Activated naive CD8-positive, alpha-beta T cell (primary cell): ENCODE results near the gene BIRC7.
"Not testable (repeated sequence)": the region's sequence is repeated elsewhere in the genome, so short reads cannot be mapped to it uniquely, and the experiment has no call there.

Experiments
- H3K27ac Mint-ChIP-seq: one replicate; pipeline ENCODE4 v1.8.0; 2021; ENCODE audit warnings: mixed read lengths
- H3K27me3 Mint-ChIP-seq: one replicate; pipeline ENCODE4 v1.8.0; 2021; ENCODE audit warnings: mixed read lengths
- H3K36me3 Mint-ChIP-seq: one replicate; pipeline ENCODE4 v1.8.0; 2021; ENCODE audit warnings: mixed read lengths
- H3K4me1 Mint-ChIP-seq: one replicate; pipeline ENCODE4 v1.8.0; 2021; ENCODE audit warnings: low read depth, mixed read lengths
- H3K4me3 Mint-ChIP-seq: one replicate; pipeline ENCODE4 v1.8.0; 2021; ENCODE audit warnings: mild to moderate bottlenecking, mixed read lengths
- H3K9me3 Mint-ChIP-seq: one replicate; pipeline ENCODE4 v1.8.0; 2021; ENCODE audit warnings: low read depth, mixed read lengths

The BIRC7 gene

DNA sequence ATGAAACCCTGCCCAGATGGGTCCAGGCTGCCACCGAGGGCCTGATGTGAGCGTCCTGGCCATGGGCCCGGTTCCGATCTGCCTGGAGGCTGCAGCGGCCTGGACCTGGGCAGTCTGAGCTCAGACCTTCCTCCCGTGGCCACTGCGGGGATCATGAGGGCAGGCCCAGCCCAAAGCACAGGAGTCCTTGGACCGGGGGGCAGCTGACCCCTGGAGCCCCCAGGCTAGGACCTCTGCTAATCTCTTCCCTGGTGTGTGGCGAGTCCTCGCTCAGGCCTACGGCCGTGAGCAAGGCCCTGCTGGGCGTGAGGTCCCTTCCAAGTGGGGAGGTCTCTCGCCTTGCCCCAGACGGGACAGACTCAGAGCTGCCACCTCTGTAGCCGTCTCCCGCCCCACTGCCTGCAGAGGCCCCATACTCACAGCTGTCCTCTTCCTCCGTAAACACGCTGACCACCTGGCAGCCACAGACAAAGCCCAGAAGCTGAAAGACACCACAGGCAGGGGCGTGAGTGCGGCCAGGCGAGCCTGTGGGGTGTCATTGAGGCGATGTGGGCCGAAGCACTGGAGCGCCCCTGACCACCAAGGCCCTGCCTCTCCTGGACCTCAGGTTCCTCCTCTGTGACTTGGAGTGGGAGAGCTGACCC, 8.0 kb downstream of the BIRC7 start:
- Mint-ChIP-seq H3K9me3 (no peaks in the 10 kb centered on the region), H3K27me3 (peaks cover 5% of the 10 kb centered on the region)

DNA sequence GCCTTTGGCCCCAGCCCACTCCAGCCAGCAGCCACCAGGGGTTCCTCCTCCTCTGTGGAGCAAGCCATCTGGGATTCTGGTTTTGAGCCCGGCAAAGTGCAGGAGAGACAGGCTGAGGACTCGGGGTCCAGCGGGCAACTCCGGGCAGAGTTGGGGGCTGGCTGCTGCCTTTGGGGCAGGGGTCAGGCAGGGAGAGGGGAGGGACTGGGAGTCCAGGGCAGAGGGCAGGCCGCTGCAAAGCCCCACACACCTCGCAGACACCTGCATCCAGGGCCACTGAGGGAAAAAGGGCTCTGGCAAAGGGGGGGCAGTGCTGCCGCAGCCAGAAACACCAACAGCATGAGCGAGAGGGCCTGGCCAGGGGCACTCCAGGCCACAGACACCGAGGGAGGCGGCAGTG, 8.8 kb downstream of the BIRC7 start:
- H3K27ac Mint-ChIP-seq, result no peak overlapping the region
- peaks cover 8% of the 10 kb centered on the region for H3K27me3 Mint-ChIP-seq

More for the DNA sequence above, 8.0 kb downstream of the BIRC7 start:
- no peak overlapping the region for H3K4me3 Mint-ChIP-seq
- H3K4me1 Mint-ChIP-seq, result no peaks in the 10 kb centered on the region
- no peak overlapping the region for H3K27ac Mint-ChIP-seq
- no peaks in the 10 kb centered on the region for H3K36me3 Mint-ChIP-seq

DNA sequence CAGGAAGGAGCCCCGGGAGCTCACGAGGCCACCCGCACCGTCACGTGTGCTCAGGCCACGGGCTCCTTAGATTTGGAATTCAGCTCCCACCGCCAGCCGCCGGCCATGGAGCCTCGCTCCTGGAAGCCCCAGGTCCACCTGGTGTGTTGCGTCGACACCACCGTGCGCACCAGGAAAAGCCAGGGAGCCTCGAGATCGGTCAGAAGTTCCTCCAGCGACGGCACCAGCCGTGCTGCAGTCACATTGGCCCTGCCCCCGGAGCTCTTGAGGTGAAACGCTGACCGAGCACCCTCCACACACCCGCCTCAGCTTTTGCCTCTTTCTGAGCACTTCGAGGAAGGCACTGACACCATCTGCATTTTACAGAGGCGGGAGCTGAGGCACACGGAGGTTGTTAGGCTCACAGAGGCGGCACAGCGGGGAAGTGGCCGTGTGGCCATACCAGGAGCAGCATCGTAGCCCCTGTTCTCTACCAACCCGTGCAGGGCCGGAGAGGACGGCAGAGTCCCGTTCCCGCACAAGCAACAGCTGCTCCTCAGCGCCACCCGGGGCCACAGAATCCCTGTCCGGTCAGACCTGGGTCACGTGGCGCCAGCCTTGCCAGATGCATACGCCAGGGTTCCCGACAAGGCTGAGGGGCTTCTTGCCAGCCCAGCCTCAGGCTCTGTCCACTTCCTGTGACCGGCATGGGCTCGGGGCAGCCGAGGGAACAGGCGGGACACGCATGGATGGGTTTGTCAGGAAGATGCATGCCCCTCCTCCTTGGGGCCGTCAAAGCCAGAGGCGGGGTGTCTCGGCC, 11.0 kb downstream of the BIRC7 start:
- peaks cover 10% of the 10 kb centered on the region for H3K27me3 Mint-ChIP-seq
- H3K4me3 Mint-ChIP-seq, result no peak overlapping the region
- H3K9me3 Mint-ChIP-seq, result no peaks in the 10 kb centered on the region
- no peaks in the 10 kb centered on the region for H3K36me3 Mint-ChIP-seq
- no peak overlapping the region for H3K27ac Mint-ChIP-seq
- H3K4me1 Mint-ChIP-seq, result no peaks in the 10 kb centered on the region

More for the DNA sequence above, 8.8 kb downstream of the BIRC7 start:
- no peak overlapping the region for H3K4me3 Mint-ChIP-seq
- H3K9me3 Mint-ChIP-seq, result no peaks in the 10 kb centered on the region
- no peaks in the 10 kb centered on the region for H3K4me1 Mint-ChIP-seq
- no peaks in the 10 kb centered on the region for H3K36me3 Mint-ChIP-seq

DNA sequence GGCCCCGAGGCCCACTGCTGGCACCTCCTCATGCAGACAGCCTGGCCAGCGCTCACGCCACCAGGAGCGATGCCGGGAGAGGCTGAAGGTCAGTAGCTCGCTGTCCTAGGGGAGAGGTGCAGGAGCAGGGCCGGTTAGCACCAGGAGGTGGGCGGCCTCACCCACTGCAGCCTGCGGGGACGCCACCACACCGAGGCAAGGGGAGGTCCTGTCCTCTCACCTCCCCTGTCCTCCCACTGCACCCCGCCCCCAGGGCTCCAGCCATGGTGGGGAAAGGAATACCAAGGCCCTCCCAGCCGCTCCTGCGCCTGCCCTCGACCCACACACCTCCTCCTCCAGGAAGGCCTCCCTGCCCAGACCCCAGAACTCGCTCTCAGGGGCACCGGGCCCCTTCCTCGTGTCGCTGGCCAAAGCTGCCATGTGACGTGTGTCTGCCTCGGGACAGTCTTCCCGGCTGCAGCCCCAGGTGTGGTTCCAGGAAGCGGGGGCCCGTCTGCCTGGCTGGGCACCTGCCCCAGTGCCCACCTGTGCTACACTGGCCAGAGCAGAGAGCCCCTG, 12.0 kb downstream of the BIRC7 start:
- Mint-ChIP-seq H3K27ac (no peak overlapping the region), H3K27me3 (peaks cover 13% of the 10 kb centered on the region), H3K36me3 (no peaks in the 10 kb centered on the region), H3K4me1 (peaks cover 1% of the 10 kb centered on the region), H3K4me3 (no peak overlapping the region), H3K9me3 (no peaks in the 10 kb centered on the region)

DNA sequence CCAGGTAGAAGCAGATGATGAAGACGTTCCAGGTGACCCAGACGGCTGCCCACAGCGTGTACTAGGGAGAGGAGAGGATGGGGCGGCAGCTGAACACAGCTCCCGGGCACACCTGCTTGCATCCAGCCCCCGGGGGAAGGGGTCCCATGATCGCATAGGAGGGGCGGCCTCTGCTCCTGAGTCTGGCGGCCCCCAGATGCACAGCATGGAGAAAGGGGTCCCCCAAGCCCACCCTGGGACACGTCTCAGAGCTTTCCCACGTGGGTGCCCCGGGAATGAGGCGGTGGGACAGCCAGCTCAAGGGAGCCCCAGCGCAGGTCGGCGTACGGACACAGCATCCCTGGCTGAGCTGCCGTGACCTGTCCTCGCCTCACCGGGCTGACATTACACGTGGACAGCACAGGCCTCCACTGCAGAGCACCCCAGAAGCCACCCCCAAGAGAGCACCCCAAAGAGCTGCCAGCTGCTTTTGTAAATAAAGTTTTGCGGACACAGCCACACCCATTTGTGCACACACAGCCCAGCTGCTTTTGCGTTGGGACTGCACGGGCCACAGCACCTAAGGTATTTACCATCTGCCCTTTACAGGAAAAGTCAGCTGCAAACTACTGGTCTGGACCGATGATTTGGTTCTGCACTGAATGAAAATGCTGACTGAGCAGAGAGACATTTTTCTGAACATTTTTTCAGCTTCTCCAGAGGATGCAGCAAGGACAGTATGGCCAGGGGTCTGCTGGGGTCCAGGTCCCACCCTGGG, 13.3 kb downstream of the BIRC7 start:
- Mint-ChIP-seq H3K27me3 (peaks cover 16% of the 10 kb centered on the region), H3K36me3 (no peaks in the 10 kb centered on the region), H3K4me3 (no peak overlapping the region), H3K27ac (no peak overlapping the region), H3K9me3 (no peaks in the 10 kb centered on the region), H3K4me1 (peaks cover 7% of the 10 kb centered on the region)

DNA sequence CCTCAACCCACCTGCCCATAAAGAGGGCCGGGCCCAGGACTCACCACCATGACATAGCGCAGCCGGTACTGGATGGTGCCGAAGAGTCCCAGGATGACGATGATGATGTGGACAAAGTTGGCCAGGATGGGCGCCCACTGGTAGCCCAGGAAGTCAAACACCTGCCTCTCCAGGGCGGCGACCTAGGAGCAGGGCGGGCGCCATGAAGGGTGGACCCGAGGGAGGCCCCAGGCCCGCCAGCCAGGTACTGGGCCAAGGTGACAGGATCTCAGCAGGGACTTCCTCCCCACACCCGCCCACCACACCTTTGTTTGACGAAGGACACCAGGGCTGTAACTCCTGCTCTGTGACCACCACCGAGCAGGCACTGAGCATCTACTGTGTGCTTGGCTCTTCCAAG, 14.2 kb downstream of the BIRC7 start:
- Mint-ChIP-seq H3K4me1 (peaks cover 7% of the 10 kb centered on the region), H3K27ac (no peak overlapping the region), H3K27me3 (peaks cover 16% of the 10 kb centered on the region), H3K36me3 (no peaks in the 10 kb centered on the region), H3K4me3 (no peak overlapping the region), H3K9me3 (no peaks in the 10 kb centered on the region)

DNA sequence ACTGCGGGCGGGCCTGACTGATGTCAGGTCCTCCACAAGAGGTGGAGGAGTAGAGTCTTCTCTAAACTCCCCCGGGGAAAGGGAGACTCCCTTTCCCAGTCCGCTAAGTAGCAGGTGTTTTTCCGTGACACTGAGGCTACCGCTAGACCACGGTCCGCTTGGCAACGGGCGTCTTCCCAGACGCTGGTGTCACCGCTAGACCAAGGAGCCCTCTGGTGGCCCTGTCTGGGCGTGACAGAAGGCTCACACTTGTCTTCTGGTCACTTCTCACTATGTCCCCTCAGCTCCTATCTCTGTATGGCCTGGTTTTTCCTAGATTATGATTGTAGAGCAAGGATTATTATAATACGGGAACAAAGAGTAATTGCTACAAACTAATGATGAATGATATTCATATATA, 15.6 kb downstream of the BIRC7 start:
- not testable (repeated sequence) for H3K9me3 Mint-ChIP-seq, H3K4me3 Mint-ChIP-seq, H3K36me3 Mint-ChIP-seq, H3K27ac Mint-ChIP-seq, H3K4me1 Mint-ChIP-seq
- H3K27me3 Mint-ChIP-seq, result peaks cover 21% of the 10 kb centered on the region

DNA sequence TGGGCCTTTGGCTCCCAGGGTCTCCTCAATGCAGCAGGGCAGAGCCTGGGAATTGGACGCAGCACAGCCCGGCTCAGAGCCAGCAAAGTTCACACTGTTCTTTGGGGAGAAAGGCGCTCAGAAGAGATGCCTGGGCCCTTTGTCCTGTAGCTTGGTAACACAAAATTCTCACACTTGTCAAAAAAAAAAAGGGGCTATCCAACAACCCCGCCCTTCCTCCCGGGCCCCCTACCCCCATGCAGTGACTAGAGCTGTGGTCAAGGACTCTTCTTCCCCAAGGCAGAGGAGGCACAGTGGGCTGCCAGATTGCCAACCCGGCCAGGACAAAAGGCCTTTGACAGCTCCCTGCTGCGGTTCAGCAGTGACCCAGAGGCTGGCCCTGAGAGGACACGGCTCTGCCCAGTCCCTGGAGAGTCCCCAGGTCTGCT, 16.6 kb downstream of the BIRC7 start:
- Mint-ChIP-seq H3K27me3 (peaks cover 25% of the 10 kb centered on the region), H3K4me1 (peaks cover 10% of the 10 kb centered on the region), H3K9me3 (no peaks in the 10 kb centered on the region), H3K36me3 (no peaks in the 10 kb centered on the region), H3K27ac (no peak overlapping the region), H3K4me3 (no peak overlapping the region)

DNA sequence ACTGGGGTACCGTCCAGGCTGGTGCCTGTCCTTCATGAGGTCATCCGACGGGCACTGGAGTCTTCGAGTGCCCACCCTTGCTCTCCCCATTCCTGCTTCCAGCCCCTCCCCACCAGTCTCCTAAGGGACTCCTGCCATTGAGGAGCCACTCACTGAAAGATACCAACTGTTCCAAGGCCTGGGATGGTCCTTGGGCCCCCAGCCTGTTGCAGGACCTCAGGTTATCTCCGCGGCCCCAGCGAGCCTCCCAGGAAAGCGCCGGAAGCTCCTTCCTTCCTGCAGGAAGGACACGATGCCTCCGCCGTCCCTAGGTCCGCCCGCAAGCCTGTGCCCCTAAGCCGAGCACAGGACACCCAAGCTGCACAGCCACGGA, 17.3 kb downstream of the BIRC7 start:
- peaks cover 25% of the 10 kb centered on the region for H3K27me3 Mint-ChIP-seq
- H3K4me3 Mint-ChIP-seq, result peak overlapping the region; percentile 67
- peaks cover 10% of the 10 kb centered on the region for H3K4me1 Mint-ChIP-seq
- H3K36me3 Mint-ChIP-seq, result no peaks in the 10 kb centered on the region
- no peaks in the 10 kb centered on the region for H3K9me3 Mint-ChIP-seq
- no peak overlapping the region for H3K27ac Mint-ChIP-seq

DNA sequence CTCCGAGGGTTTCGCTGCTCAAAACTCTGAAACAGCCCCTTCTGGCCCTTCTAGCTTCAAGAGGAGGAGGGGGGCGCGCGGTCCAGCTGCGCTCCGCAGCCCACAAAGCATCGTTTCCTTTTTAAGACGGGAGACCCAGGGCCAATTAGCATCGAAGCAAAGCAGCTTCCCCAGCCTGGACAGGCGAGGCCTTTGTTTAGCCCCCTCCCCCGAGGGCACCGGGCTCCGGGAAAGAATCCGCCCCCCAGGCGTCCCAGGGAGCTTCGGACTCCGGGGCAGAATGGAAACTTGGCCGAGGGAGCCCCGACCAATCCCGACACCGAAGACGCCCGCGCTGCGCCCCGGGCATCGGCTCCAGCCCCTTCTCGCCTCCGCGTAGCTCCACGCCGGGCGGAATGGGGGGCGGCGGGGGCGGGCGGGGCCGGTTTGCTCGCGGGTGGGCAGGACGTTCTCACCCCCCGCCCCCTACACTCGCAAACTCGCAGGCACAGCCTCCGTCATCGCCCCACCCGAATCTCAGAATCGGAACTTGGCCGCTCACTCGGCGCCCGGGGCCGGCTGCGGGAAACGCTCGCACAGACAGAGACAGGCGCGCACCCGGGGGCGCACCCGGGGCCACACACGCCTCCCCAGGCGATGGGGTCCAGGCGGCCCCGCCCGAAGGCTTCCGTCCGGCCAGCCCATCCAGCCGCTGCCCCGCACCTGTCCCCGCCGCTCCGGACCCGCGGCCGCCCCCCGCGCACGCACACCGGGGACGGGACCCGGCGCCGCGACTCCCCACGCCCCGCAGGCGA, 17.9 kb downstream of the BIRC7 start:
- H3K4me3 Mint-ChIP-seq, result peak overlapping the region; percentile 67
- H3K9me3 Mint-ChIP-seq, result no peaks in the 10 kb centered on the region
- peaks cover 23% of the 10 kb centered on the region for H3K27me3 Mint-ChIP-seq
- no peaks in the 10 kb centered on the region for H3K36me3 Mint-ChIP-seq
- peaks cover 10% of the 10 kb centered on the region for H3K4me1 Mint-ChIP-seq
- H3K27ac Mint-ChIP-seq, result no peak overlapping the region

DNA sequence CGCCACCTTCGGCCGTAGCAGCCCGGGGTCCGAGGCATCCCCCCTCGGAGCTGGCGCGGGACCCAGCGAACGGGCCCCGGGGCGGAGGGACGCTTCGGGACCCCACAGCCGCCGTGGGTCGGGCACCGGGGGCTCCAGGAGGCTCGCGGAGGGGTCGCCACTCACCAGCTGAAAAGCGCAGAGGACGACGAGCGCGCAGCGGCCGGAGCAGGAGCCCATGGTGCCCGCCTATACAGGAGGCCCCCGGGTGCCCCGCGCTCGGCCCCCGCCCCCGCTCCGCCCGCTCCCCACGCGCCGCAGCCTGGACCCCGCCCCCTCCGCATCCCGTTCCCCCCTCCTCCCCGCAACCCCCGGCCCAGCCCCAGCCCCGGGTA, 18.5 kb downstream of the BIRC7 start, which contains the start of gene NKAIN4:
Gene NKAIN4, minus strand, starts transcription at position 232 of the 374 bp plus-strand sequence. Its CDS starts 13 bp downstream, at position 219.
- peaks cover 10% of the 10 kb centered on the region for H3K4me1 Mint-ChIP-seq
- no peaks in the 10 kb centered on the region for H3K36me3 Mint-ChIP-seq
- no peak within 1 kb of the TSS for H3K27ac Mint-ChIP-seq
- H3K4me3 Mint-ChIP-seq, result peak within 1 kb of the TSS; percentile 67
- H3K27me3 Mint-ChIP-seq, result peaks cover 19% of the 10 kb centered on the region
- no peaks in the 10 kb centered on the region for H3K9me3 Mint-ChIP-seq

DNA sequence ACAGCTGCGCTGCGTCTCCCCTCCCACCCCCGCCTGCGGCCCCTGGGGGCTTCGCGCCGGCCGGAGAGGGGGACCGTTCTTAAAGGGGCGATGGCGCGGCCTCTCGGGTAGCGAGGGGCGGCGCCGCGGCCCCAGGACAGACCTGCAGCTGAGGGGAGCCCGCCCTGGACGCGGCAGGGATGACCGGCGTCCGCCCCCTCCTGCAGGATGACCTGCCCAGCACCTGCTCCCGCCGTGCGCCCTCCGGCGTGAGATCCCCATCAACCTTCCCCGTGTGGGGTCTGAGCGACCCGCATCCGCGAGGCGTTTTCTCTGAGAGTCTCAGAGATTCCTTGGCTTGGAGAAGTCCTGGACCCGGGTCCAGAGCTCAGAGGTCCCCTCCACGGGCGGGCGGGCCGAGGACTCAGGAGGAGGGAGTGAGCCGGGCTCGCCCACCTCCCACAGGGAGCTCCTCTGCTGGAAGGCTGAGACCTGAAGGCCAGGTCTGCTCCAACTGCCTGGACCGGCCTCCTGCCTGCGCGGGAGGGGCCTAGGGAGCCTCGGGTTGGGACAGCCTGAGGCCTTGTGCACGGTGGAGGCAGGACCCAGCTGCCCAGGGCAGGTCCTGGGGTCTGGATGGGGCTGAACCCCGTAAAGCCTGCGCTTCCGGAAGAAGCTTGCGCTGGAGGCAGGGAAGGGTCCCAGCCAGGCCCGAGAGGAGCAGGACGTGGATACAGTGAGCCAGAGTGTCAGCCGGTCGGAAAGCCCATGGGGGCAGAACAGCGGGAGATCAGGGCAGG, 19.1 kb downstream of the BIRC7 start:
- H3K4me1 Mint-ChIP-seq, result peaks cover 10% of the 10 kb centered on the region
- no peaks in the 10 kb centered on the region for H3K36me3 Mint-ChIP-seq
- no peak overlapping the region for H3K27ac Mint-ChIP-seq
- peaks cover 19% of the 10 kb centered on the region for H3K27me3 Mint-ChIP-seq
- no peaks in the 10 kb centered on the region for H3K9me3 Mint-ChIP-seq
- H3K4me3 Mint-ChIP-seq, result peak overlapping the region; percentile 67

DNA sequence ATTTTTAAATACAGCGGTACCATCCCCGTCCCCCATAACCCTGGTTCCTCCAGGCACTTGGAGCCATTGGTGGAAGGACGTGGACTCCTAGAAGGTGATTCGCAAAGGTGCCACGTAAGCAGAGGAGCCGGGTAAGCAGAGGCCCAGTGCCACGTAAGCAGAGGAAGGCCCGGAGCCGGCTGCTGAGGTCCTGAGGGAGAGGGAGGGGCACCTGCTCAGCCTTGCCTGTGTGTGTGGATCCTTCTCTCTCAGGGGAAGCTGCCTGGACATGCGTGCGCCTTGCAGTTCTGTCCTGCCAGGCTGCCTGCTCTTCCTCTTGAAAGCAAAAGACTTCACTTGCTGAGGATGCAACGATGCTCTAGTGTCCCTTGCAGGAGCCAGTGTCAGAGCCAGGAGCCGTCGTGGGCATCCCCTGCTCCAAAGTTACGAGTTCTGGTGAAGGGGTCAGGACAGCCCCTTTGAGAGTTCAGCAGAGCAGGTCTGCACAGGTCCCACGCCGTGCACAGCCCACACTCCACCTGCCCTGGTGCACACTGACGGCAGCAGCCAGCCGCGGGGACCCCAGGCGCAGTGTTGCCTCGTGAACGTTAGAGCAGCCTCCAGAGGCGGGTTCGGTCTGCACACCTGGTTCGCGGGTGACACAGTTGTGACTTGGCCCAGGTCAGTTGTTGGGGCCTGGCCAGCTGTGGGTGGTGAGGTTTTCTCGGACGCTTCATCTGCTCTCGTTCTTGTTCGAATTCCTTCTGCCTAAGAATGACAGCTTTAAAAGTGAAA, 20.4 kb downstream of the BIRC7 start:
- Mint-ChIP-seq H3K9me3 (no peaks in the 10 kb centered on the region), H3K27ac (no peak overlapping the region), H3K27me3 (peaks cover 17% of the 10 kb centered on the region), H3K4me1 (peaks cover 10% of the 10 kb centered on the region), H3K36me3 (no peaks in the 10 kb centered on the region), H3K4me3 (no peak overlapping the region)
